ENCODE measurements around the gene IRX3. TPM values are rescaled to one million over a fixed set of nuclear protein-coding genes. Genes with fewer than 3 reads are reported as not detected.

The IRX3 gene
- total RNA-seq, 2 donors from 2014 or later: 15.6 to 16.4 TPM

- WGBS, 2 experiments (ENCODE audit: insufficient coverage in 1 of 2, insufficient read length in 1 of 2): 26 to 41% methylated on average over 4 to 7 of the region's 7 CpGs
- peak overlapping the region; percentile 4 for H3K4me3 Mint-ChIP-seq
- peaks cover 16% of the 10 kb centered on the region for H3K4me1 ChIP-seq (ENCODE audit: control insufficient read depth, insufficient read depth, low read length)
- H3K27ac Mint-ChIP-seq: peak overlapping the region; percentile 41
- peaks cover 59% of the 10 kb centered on the region for H3K4me1 Mint-ChIP-seq
- H3K4me3 ChIP-seq (ENCODE audit: low read length): no peak overlapping the region
- H3K36me3 Mint-ChIP-seq (ENCODE audit: low read depth): no peaks in the 10 kb centered on the region
- no peak for TF ChIP-seq CTCF (conservative IDR thresholded peaks at IDR 0.05)
- H3K9me3 Mint-ChIP-seq: no peaks in the 10 kb centered on the region
- no peak overlapping the region for H3K27ac ChIP-seq (ENCODE audit: low read depth, low read length)
- H3K9me3 ChIP-seq (ENCODE audit: control insufficient read depth, low read length): no peaks in the 10 kb centered on the region
- H3K9ac ChIP-seq (ENCODE audit: extremely low read depth, low read length, poor library complexity, severe bottlenecking): no peak overlapping the region
- peak; percentile 89 for DNase-seq
- no peaks in the 10 kb centered on the region for H3K36me3 ChIP-seq (ENCODE audit: control insufficient read depth, insufficient read depth, low read length)
- peaks cover 14% of the 10 kb centered on the region for H3K27me3 ChIP-seq (ENCODE audit: control insufficient read depth, insufficient read depth, low read length, poor library complexity, severe bottlenecking)
- peaks cover 71% of the 10 kb centered on the region for H3K27me3 Mint-ChIP-seq (ENCODE audit: insufficient read depth)
These were observed 44.8 kb upstream of the IRX3 start for GRCh38 chr16:54331241-54332002.

GRCh38 chr16:54327609-54328008 lies 41.0 kb upstream of the IRX3 start:
- DNase-seq: no peak
- 80 to 84% methylated on average over 1 to 5 of the region's 5 CpGs for WGBS, 2 experiments (ENCODE audit: insufficient coverage in 1 of 2, insufficient read length in 1 of 2)
- TF ChIP-seq CTCF (conservative IDR thresholded peaks at IDR 0.05): no peak

GRCh38 chr16:54326266-54326662 lies 39.7 kb upstream of the IRX3 start:
- 88 to 97% methylated on average over 3 of the region's 3 CpGs for WGBS, 2 experiments (ENCODE audit: insufficient coverage in 1 of 2, insufficient read length in 1 of 2)
- Mint-ChIP-seq H3K36me3 (ENCODE audit: low read depth) (no peaks in the 10 kb centered on the region), H3K4me3 (no peak overlapping the region), H3K9me3 (no peaks in the 10 kb centered on the region), H3K27ac (no peak overlapping the region), H3K27me3 (ENCODE audit: insufficient read depth) (peaks cover 73% of the 10 kb centered on the region), H3K4me1 (peaks cover 60% of the 10 kb centered on the region)
- peaks cover 16% of the 10 kb centered on the region for H3K4me1 ChIP-seq (ENCODE audit: control insufficient read depth, insufficient read depth, low read length)
- H3K27me3 ChIP-seq (ENCODE audit: control insufficient read depth, insufficient read depth, low read length, poor library complexity, severe bottlenecking): peaks cover 26% of the 10 kb centered on the region
- H3K9me3 ChIP-seq (ENCODE audit: control insufficient read depth, low read length): no peaks in the 10 kb centered on the region
- no peak for DNase-seq
- H3K36me3 ChIP-seq (ENCODE audit: control insufficient read depth, insufficient read depth, low read length): no peaks in the 10 kb centered on the region
- no peak overlapping the region for H3K9ac ChIP-seq (ENCODE audit: extremely low read depth, low read length, poor library complexity, severe bottlenecking)
- TF ChIP-seq CTCF (conservative IDR thresholded peaks at IDR 0.05): no peak
- no peak overlapping the region for H3K27ac ChIP-seq (ENCODE audit: low read depth, low read length)
- H3K4me3 ChIP-seq (ENCODE audit: low read length): no peak overlapping the region

More at GRCh38 chr16:54327609-54328008, 41.0 kb upstream of the IRX3 start:
- H3K9ac ChIP-seq (ENCODE audit: extremely low read depth, low read length, poor library complexity, severe bottlenecking): no peak overlapping the region
- peaks cover 67% of the 10 kb centered on the region for H3K27me3 Mint-ChIP-seq (ENCODE audit: insufficient read depth)
- H3K27me3 ChIP-seq (ENCODE audit: control insufficient read depth, insufficient read depth, low read length, poor library complexity, severe bottlenecking): peaks cover 26% of the 10 kb centered on the region
- no peaks in the 10 kb centered on the region for H3K9me3 Mint-ChIP-seq
- H3K27ac Mint-ChIP-seq: no peak overlapping the region
- H3K36me3 ChIP-seq (ENCODE audit: control insufficient read depth, insufficient read depth, low read length): no peaks in the 10 kb centered on the region
- peaks cover 57% of the 10 kb centered on the region for H3K4me1 Mint-ChIP-seq
- no peak overlapping the region for H3K27ac ChIP-seq (ENCODE audit: low read depth, low read length)
- no peak overlapping the region for H3K4me3 ChIP-seq (ENCODE audit: low read length)
- H3K4me3 Mint-ChIP-seq: no peak overlapping the region
- H3K9me3 ChIP-seq (ENCODE audit: control insufficient read depth, low read length): no peaks in the 10 kb centered on the region
- no peaks in the 10 kb centered on the region for H3K36me3 Mint-ChIP-seq (ENCODE audit: low read depth)
- peaks cover 16% of the 10 kb centered on the region for H3K4me1 ChIP-seq (ENCODE audit: control insufficient read depth, insufficient read depth, low read length)
